NCI-H146 (cell line): ENCODE results near the gene IFFO2.

ENCODE experiments used
- DNase-seq: peaks from one replicate; lab custom pipeline; 2025; lab: John Stamatoyannopoulos, UW

Gene IFFO2

GRCh38 chr1:18936814-18937481 lies 19.5 kb downstream of the IFFO2 start:
- DNase-seq, result no peak

DNA sequence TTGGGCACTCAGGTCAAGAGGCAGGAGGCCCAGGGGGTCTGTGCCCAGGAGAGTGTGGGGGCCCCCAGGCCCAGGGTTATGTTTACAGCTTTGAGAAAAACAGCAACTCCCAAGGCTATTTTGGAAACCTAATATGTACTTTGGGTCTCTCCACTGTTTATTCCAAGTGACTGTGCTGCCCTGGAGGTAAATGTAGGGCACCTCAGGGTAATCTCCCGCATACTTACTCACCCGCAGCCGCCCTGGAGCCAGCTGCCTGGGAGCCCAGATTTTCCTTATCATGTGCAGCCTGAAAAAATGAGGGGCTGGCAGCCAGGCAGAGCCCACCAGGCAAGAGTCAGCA lies 20.0 kb downstream of the IFFO2 start:
- no peak for DNase-seq

- peak; percentile 59 for DNase-seq
These were observed 22.1 kb downstream of the IFFO2 start for GRCh38 chr1:18934205-18935000.

GRCh38 chr1:18932879-18933278 lies 23.6 kb downstream of the IFFO2 start:
- no peak for DNase-seq

- DNase-seq, result no peak
These were observed 24.1 kb downstream of the IFFO2 start for GRCh38 chr1:18932387-18932786.

GRCh38 chr1:18931730-18932129 lies 24.7 kb downstream of the IFFO2 start:
- DNase-seq, result no peak

DNA sequence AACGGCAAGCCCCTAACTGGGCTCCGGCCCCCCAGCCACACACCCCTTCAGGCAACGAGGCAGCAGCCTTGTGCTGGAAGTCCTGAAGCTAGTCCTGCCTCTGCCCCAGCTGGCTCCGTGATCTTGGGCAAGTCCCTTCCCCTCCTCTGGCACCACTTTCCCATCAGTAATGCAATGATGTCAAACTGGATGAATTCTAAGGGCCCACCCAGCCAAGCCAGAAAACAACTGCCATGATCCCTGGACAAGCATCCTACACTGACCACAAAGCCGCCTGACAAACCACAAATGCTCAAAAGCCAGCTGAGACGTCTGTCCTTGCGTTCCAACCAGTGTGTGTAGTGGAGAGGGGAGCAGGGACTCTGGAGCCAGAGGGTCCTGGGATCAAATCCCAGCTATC lies 26.8 kb downstream of the IFFO2 start:
- DNase-seq, result no peak

DNA sequence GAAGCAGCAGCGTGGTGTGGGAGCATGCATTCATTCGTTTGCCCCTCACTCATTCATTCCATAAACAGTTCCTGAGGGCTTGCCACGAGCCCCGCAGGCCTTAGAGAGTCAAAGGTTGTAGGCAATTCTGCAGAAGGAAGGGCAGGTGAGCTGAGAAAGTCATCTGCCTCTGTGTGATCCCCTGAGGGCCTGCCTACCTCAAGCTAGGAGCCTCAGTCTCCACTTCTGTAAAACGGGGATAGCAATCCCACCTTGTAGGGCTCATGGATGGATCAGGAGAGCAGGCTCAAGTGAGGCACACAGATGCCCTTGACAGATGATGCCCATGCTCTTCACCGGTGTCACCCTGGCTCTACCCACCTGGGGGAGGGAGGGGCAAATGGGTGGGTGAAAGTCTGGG lies 27.5 kb downstream of the IFFO2 start:
- no peak for DNase-seq

DNA sequence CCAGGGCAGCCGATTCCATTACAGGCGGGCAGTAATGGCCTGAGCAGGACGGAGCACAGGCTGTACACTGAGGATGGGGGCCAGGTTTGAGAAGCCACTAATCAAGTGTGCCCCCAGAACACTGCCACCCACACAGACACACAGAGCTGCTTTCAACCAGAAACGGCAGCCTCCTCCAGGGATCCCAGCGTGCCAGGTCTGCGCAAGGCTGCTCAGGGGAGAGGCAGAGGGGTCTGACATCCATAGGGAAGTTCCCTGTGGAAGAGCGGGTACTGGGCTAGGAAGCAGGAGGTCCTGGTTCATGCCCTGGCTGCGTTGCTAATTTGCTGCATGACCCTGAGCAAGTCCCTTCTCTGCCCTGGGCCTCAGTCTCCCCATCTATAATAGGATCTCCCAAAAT lies 28.1 kb downstream of the IFFO2 start:
- DNase-seq, result no peak

DNA sequence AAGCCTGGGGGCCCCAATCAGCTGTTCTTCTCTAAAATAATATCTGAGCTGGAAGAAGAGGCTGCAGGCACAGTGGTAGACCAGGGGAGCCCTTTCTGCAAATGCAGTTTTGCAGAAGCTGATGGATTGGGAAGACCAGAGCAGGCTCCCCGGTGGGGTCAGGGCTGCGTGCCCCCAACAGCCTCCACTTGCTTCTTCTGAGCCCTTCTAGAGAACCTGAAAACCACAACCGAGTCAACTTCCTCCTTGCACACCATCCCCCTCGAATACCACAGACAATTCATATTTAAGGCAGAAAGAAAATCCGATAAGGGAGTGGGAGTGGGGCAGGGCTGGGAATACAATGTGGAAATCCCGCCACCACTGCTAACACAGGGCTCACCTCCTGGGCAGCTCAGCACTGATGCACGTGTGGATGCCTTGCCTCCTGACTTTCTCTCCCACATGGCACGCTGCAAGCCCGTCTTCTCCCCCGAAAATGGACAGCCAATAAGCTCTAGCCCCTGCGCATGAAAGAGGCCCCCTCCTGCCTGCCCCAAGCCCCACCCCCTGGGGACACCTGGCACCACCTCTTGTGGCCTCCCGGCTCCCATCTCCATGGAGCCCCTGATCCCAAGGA lies 28.7 kb downstream of the IFFO2 start:
- DNase-seq, result no peak

GRCh38 chr1:18927082-18927653 lies 29.3 kb downstream of the IFFO2 start:
- DNase-seq, result no peak

DNA sequence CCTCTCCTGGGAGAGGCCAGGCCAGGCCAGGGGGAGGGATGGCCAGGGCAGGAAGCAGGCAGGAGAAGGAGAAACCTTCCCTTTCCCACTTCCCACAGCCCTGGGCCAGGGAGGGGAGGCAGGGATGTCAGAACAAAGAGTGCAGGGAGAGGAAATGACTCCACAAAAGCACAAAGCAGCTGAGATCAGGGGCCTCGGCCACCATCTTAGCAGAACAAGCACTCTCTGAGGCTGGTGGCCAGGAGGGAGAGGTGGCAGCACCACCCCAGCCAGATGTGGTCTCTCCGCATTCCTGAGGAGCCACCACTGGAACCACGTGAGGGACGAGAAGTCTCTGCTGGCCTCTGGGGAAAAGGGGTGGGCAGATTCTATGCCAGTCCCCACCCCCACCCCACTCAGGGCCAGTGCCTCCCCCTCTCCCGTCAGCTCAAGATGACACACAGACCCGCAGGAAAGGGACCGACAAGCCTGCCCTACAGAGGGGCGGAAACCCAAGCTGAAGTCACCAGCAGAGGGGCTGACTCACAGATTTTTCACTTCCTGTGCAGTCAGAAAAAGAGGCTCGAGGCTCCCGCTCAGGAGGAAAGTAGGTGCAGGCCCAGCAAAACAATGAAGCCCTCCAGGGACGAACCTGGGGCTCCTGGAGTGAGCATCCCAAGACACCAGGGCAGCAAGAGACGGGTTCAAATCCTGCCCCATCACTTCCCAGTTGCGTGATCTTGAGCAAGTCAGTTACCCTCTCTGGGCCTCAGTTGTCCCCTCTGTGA lies 30.0 kb downstream of the IFFO2 start:
- DNase-seq, result no peak

- no peak for DNase-seq
These were observed 31.2 kb downstream of the IFFO2 start for GRCh38 chr1:18925279-18925678.

DNA sequence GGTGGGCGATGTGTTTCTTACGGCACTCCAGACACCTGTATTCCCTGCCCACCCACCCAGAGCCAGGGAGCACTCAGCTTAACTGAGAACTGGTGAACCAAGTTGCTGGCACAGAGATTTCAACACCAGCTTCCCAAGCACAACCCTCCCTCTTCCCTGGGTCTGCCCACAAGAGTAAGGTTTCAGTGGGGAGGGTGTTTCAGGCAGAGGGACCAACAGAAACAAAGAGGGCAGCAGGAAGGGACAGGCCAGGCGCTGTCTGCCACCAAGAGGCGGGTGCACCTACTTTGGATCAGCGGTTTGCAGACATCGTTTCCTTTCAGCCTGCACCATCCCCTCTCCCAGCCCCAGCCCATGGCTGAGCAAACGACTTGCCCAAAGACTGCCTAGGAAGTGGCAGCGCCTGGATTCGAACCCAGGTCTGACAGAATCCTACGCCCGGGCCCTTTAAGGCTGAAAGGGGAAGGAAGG lies 32.2 kb downstream of the IFFO2 start:
- no peak for DNase-seq

DNA sequence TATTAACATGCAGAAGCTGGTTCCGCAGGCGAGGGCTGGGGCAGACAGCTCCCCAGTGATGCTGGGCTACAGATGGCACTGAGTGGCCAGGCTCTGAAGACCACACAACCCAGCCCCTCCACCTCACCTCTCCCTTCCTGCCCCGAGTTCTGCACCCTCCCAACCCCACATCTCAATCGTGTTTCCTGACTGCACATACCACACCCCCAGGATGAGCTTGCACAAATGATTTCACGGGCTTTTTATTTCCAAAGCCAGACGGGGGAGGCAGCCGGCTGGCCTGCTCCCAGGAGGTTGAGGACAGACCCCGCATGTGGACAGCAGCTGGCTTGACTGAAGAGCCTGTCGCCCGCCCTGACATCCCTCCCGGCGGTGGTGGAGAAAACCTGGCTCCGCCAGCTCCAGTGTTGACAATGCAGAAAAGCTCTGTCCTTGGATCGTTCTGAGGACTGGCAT lies 32.7 kb downstream of the IFFO2 start:
- no peak for DNase-seq

DNA sequence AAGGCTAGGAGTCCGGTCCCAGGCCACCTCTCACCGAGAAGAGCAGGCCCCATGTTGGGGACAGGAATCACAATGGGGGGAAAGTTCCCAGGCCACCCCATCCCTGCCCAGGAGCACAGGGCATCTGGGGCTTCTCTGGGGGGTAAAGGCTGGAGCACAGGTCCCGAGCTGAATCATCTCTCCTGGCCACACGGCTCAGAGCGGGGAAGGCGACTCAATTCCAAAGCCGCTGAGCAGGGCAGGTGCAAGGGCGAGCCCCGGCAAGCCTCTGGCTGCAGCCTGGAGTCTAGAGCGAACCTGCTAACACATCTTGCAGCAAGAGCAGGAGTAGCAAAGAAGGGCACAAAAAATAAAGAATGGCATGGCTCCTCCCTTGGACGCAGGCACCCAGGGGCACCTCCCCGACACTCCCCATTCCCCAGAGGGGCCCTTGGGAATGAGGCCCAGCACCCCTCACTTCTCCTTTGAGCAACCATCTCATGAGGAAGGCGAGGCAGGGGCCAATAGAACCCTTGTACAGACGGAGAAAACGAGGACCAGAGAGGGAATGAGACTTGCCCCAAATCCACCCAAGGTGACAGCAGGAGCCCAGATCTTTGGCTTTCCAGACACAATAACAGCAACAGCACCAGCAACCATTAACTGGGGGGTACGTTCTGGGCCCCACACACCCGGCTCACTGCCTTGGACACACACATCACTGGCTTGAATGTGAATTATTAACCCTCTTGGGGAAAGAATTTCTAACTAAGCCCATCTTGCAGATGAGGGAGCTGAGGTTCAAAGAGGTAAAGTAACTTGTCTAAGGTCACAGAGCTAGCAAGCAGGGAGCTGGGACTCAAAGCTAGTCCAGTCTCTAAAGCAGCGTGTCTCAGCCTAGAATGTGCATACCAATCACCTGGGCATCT lies 33.4 kb downstream of the IFFO2 start:
- DNase-seq, result no peak

- DNase-seq, result no peak
These were observed 34.2 kb downstream of the IFFO2 start for GRCh38 chr1:18922319-18922726.

- no peak for DNase-seq
These were observed 34.8 kb downstream of the IFFO2 start for GRCh38 chr1:18921516-18922251.

GRCh38 chr1:18920931-18921330 lies 35.5 kb downstream of the IFFO2 start:
- no peak for DNase-seq

DNA sequence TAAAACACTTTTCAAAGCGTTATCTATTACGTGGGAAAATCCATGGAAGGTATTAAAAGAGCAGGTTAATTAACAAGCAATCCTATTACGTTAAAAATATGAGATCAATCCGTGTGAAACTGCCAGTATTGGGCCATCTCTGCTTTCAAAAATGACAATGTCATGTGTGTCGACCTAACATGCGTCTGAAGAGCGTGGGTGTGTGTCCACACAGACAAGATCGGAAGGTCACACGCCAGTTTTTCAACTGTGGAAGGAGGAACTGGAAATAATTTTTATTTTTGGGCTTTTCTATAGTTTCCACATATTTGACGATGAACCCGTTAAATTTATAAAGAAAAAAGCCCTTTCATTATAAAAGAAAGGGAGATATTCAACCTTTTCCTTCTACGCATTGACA lies 36.5 kb downstream of the IFFO2 start:
- DNase-seq, result no peak
